Activated CD8-positive, alpha-beta memory T cell treated with anti-CD3 and anti-CD28 coated beads, Interleukin-2, amount 50 U/mL, for 48 hours (primary cell): ENCODE results near the gene CD8B2.
"Not testable (repeated sequence)": the region's sequence is repeated elsewhere in the genome, so short reads cannot be mapped to it uniquely, and the experiment has no call there.

Experiments
- DNase-seq: peaks from one replicate; pipeline ENCODE4 v3.0.0-alpha.2; 2020

CD8B2 gene

DNA sequence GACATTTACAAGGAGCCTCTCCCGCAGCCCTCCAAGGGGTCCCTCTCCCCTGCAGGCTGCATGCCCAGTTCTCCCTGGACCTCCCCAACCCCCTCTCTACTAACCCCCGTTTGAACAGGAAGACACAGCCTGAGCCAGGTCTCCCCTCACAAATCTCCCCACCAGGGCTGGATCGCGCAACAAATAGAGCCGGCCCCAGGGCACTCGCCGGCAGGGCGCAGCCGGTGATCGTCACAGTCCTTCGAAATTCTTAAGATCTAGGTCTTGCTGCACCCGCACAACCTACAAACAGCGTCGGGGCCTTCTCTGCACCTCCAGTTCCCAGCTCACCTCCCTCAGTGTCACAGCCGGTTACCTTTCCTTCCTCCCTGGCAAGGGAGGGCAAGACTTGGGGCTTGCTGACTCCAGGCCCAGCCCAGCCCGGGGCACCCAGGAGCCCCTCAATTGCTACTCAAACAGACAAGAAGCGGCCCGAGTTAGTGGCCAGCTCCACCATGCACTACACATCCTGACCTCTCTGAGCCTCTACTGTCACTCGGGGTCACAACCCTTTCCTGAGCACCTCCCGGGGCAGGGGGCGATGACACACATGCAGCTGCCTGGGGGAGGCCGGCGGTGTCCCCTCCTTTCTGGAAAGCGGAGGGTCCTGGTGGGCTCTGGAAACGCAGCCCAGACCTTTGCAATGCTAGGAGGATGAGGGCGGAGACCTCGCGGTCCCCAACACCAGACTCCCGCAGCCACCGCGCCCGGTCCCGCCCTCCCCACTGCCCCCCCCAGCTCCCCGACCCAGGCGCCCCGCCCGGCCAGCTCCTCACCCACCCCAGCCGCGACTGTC, at the start of gene CD8B2:
Gene CD8B2 (plus strand): TSS at position 814 of the 835 bp plus-strand sequence. CDS start 63 bp downstream, outside the sequence.
- not testable (repeated sequence) for DNase-seq

DNA sequence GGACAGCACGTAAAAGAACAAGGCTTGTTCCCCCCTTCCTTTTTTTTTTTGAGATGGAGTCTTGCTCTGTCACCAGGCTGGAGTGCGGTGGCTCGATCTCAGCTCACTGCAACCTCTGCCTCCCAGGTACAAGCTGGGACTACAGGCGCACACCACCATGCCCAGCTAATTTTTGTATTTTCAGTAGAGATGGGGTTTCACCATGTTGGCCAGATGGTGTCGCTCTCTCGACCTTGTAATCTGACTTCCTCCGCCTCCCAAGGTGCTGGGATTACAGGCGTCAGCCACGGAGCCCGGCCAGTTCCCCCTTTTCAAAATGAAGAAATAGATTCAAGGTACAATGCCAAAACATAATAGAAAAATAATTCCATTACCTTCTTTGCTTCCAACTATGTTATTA, 25.3 kb upstream of the CD8B2 start:
- DNase-seq = not testable (repeated sequence)

DNA sequence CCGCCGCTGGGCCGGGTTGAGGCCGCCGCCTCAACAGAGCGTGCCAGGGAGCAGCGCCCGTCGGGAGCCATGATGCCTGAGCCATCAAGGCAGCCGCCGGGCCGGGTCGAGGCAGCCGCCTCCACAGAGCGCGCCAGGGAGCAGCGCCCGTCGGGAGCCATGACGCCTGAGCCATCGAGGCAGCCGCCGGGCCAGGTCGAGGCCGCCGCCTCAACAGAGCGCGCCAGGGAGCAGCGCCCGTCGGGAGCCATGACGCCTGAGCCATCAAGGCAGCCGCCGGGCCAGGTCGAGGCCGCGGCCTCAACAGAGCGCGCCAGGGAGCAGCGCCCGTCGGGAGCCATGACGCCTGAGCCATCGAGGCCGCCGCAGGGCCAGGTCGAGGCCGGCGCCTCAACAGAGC, 19.6 kb upstream of the CD8B2 start:
- DNase-seq = not testable (repeated sequence)

DNA sequence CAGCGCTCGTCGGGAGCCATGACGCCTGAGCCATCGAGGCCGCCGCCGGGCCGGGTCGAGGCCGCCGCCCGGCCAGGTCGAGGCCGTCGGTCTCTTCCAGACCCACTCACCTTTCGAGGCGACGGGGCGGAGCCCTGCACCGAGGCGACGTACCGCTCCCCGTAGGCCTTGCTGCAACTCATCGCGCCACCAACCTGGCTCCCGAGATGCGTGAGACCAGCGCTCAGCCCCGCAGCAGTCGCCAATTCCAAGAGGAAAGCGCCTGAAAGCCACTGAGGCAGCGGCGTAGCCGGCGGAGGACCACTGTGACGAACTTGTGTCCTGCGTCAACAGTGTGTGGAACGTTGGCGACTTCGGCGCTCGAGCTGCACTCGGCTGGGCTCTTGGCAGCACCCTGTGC, 19.1 kb upstream of the CD8B2 start, which contains the start of gene RGPD3:
Gene RGPD3 (minus strand): TSS at position 307 of the 400 bp plus-strand sequence. CDS start 125 bp downstream, at position 182.
- not testable (repeated sequence) for DNase-seq

DNA sequence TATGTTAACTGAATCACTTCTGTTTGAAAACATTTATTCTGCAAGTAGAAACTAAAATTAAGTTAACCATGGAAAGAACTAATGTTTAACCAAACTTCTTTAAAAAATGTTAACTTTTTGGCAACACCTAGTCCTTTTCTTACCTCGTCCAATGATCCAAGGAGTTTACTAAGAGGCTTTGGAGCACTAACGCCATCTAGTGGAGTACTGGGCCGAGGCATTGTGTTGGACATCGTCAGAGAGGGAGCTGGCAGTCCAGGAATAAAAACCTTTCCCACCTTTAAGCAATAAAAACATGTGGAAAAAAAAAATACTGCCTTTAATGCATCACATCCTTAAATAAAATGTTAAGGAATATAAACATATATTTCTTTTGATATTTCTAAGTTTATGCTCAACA, 16.5 kb upstream of the CD8B2 start:
- peak; percentile 59 for DNase-seq

DNA sequence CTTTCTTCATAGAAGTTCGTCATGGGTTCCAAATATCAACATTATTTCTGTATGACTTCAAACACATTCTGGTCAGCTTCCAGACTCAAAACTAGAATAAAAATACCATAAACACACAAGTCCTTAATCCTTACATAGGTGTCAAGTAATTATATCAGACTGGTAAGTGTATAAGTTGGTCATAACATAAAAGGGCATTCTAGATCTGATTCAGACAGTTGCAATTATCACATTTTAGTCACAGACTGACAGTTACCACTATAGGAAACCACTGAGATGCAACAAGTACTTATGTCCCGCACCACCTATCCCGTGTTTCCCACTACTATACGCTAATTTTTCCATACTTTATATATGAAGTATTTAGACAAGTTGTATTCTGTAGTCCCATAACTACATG, 9.5 kb upstream of the CD8B2 start:
- DNase-seq = not testable (repeated sequence)

DNA sequence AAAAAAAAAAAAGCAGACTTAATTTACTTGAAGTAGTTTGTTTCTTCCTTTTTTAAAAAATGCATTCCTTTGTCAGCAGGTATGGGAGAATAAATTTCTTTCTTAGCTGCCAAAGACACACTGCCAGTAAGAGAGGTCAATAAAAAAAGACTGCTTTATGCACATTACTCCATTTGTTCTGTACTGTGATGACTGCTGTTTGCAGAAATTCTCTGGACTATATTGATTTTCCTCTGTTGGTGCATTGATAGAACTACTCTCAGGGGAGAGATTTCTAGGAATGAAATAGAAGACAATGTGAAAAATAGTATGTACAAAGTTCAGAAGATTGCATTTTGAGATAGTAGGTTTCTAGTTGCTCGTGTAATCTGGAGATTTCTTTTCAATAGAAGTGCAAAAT, 7.6 kb upstream of the CD8B2 start:
- DNase-seq = not testable (repeated sequence)

DNA sequence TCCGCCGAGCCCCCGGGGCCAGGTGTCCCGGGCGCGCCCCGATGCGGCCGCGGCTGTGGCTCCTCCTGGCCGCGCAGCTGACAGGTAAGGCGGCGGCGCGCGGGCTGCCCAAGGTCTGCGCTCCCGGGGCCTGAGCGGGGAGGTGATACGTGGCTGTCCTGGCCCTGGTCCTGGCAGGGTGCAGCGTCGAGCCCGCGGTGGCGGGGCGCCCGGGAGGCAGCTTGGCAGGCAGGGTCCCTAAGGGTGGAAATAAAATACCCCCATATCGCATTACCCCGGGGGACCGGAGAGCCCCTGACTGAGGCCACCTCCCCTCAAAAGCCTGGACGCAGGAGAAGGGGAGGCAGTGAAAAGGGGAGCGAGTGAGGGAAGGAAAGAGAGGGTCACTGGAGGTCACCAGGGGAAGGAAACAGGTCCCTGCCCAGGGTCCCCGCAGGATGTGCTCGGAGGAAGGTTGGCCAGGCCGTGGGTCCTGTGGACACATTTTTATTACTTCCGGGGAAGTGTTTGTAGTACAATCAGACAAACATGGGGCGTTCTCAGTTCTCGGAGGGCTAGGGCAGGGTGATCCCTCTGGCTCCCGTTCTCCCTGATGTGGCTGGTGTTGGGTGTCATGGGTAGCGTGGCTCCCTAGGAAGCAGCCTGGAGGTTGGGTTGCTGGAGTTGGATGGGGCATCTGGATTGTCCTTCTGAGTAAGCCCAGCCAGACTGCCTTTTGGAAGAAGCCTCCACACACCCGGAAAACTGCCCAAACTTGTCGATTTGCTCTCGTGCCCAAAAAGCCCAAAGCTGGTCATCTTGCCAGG, 425 bp downstream of the CD8B2 start:
- not testable (repeated sequence) for DNase-seq

DNA sequence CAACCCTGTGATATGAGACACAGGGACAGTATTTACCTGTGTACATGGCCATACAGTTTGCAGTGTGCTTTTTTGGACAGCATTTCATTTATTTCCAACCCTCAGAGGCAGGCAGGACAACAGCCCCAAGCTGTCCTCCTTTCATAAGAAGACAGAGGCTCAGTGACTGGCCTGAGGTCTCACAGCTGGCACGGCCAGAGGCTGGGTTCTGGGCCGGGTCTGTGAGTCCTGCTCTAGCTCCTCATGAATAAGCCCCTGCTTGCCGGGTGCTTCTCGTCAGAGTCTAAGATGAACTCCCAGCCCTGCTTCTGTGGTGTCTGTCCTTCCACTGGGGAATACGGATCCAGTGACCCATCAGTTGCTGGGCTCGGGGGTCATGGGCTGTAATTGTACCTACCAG, 2.5 kb downstream of the CD8B2 start:
- not testable (repeated sequence) for DNase-seq

DNA sequence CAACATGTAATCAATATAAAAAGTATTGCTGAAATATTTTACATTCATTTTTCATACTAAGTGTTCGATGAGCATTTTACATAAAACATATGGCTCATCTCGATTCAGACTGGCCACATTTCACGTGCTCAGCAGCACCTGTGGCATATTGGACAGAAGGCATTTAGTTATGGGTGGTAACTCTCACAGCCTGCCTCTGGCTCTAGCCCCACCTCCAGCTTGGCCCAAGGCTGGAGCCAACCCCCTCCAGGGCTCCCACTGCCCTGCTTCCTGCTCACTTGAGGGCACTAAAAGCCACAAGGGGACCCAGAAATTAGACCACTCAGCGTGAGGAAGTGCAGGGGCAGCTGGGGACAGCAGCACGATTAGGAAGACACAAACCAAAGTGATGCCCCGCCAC, 5.2 kb downstream of the CD8B2 start:
- not testable (repeated sequence) for DNase-seq

DNA sequence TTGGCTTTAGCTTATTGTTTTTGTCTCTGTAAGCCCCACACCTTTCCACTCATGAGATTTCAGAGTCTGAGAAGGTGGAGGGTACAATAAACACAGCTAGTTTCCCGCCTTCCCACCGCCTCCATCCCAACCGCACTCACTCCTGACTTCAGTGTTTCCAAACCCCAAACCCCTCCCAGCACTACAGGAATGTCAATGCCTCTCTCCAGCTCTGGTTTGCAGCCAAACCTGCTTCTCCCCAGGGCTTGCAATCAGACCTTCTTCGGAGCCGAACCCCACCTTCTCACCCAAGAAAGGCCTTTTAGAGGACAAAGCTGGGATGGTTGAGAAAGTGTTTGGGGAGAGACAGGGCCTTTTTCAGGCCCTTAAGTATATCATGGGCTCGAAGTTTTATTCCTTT, 5.7 kb downstream of the CD8B2 start:
- not testable (repeated sequence) for DNase-seq

DNA sequence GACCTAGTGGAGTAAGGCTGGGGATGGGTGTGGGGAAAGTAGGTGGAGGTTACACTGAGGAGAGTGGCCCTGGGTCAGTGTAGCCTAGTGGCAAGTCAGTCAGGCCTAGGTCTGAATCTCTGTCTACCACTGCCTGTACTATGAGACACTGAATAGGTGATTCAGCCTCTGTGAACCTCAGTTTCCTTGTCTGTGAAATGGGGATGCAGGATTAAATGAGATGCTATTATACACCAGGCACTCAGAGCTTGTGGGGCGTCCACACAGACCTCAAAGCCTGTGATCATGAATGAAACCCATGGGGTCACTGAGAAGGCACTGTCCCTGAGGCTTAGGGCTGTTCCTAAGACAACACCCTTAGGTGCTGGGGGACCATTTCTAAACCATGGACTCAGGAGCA, 11.4 kb downstream of the CD8B2 start:
- not testable (repeated sequence) for DNase-seq

DNA sequence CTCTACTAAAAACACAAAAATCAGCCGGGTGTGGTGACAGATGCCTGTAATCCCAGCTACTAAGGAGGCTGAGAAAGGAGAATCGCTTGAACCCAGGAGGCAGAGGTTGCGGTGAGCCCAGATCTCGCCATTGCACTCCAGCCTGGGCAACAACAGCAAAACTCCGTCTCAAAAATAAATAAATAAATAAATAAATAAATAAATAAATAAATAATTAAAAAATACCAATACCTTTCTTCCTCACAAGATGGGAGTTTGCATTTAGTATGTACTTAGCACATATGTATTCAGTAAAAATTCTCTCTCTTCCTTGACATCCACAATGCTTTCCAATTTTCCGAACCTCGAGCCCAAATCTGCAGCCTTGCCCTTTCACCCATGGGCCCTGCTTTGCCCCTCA, 13.2 kb downstream of the CD8B2 start:
- not testable (repeated sequence) for DNase-seq

DNA sequence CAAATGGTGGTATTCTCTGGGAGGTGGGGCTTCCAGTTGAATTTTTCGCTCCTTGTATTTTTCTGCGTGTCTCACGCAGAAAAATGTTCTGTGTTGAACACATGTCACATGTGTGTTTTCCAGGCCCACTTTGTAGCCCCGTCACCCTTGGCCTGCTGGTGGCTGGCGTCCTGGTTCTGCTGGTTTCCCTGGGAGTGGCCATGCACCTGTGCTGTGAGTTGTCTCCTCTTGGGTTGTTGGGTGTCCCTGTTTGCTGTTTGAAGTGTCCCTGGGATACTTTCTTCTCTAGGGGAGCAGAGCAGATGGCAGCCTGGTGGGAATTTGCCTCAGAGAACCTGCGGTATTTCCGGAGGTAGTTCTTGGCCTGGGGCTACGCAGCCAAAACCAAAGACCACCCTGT, 15.2 kb downstream of the CD8B2 start:
- DNase-seq = not testable (repeated sequence)

DNA sequence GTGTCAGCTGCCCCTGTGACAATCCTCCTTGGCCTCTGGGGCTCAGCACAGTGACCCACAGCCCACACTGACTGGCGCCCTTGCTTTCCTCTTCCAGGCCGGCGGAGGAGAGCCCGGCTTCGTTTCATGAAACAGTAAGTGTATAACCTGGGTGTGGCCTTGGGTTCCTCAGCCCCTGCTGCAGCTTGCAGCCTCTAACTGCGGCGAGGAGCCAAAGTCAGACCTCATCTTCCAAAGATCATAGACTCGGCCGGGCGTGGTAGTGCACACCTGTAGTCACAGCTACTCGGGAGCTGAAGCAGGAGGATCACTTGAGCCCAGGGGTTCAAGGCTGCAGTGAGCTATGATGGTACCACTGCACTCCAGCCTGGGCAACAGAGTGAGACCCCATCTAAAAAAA, 17.0 kb downstream of the CD8B2 start:
- DNase-seq = not testable (repeated sequence)

DNA sequence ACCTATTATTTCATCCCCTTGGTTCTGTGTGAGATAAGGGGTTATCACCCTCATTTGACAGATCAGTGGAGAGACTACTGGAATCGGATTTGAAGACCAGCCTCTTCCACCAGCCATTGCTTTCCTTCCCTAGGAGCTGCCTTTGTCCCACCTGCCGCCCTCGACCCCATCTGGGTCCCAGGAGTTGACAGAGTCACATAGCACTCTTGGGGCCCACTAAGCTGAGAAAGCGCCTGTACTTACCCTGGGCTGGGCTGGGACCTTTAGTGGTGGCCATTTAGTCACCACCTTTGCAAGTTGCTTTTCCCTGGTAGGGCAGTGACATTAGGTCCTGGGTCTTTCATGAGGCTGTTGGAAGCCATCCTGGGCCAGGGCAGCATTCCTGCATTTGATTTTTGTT, 17.6 kb downstream of the CD8B2 start:
- DNase-seq = not testable (repeated sequence)

DNA sequence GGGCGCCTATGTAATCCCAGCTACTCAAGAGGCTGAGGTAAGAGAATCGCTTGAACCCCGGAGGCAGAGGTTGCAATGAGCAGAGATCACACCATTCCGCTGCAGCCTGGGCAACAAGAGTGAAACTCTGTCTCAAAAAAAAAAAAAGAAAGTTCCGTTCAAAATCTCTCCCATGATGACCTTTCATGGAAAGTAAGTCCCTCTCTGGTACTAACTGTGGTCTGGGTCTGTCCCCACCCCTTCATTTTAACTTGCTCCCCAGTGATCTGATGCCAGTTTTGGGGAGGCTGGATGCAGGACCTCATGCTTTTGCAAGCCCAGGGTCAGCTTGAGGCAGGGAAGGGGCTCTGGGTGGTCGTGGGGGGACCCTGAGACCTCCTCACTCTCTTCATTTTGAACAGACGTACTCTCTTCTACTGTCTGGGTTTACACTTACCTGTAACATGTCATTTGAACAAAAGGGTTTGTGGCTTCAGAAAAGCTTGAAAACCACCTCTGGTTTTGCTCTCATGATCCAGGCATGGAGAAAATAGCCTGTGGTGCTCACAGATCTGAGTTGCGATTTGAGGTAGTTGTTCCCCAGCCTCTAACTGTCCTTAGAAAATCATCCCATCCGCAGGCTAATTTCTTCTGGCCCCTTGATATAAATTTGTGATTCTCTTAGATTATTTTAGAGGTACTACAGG, 19.0 kb downstream of the CD8B2 start:
- DNase-seq = not testable (repeated sequence)

DNA sequence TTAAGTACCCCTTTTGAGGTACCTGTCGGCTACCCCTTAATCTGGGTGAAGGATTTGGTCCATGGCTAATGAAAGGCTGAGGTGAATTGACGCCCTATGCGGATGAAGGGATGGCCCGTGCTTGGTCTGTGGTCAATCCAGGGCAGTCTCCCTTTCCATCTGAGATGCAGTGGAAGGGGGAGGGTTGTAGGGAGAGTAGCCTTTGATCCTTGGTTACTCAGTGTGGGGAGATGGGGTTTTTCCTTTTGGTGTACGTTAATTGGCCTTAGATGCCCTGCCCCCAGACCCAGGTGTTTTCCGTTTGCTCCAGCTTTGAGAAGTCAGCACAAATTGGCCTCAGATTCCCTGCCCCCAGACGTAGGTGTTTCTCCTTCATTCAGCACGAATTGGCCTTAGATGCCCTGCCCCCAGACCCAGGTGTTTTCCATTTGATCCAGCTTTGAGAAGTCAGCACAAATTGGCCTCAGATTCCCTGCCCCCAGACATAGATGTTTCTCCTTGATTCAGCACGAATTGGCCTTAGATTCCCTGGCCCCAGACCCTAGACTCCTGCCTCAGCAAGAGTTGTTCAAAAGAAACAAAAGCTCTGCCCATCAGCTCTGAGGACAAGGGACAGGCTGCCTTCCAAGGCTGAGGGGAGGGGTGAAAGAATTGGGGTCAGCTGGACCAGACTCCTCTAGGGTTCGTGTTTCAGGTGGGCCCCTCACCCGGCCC, 21.7 kb downstream of the CD8B2 start:
- DNase-seq = not testable (repeated sequence)

DNA sequence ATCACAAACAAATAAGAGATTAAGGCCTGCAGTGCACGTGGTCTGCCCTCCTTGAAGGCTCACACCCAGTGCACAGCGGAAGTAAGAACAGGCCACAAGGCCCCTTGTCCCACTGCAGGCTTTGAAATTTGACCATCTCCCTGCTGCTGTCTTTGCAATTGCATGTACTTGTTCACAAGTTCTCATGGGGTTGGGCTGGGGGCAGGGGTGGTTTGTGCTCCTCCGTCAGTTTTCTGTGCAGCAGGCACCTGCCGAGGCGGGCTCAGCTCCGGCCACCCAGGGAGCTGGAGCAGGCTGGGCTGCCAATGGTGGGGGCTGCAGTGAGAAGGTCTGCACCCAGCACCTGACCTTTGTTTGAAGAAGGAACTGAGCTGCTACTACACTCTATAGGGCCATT, 22.2 kb downstream of the CD8B2 start:
- not testable (repeated sequence) for DNase-seq

DNA sequence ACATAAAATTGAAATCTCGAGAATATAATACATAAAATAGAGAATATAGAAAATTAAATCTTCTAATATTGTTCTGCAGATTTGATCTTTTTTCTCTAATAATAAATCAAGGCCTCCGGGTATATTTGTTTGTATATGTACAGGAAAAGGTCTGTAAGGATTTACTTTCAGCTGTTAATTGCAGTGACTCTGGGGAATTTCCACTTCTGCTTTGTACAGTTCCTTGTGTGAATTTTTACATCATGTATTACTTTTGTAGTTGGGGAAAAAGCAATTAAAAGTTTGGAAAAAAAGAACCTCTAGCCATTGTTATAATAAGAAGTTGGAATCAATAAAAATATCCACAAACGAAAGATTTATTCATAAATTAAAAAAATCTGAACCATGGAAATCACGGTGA, 23.6 kb downstream of the CD8B2 start:
- not testable (repeated sequence) for DNase-seq

DNA sequence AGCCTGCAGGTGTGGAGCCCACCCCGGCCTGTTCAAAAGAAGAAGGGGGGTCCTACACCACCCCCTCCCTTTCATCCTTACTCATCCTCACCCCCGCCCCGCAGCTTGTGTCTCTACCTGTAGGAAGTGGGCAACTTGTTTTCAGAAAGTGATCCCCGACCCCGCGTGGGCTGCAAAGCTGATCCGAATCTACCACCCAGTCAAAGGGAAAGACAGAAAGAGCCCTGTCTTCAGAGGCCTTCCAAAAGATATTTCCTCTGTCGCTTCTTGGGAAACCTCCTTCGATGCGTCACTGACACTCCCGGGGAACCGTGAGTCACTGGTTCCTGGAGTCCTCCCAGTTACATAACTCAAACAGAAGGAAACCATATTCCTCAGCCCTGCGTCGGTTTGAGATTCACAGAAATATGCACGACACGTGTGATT, 24.3 kb downstream of the CD8B2 start:
- DNase-seq = not testable (repeated sequence)

DNA sequence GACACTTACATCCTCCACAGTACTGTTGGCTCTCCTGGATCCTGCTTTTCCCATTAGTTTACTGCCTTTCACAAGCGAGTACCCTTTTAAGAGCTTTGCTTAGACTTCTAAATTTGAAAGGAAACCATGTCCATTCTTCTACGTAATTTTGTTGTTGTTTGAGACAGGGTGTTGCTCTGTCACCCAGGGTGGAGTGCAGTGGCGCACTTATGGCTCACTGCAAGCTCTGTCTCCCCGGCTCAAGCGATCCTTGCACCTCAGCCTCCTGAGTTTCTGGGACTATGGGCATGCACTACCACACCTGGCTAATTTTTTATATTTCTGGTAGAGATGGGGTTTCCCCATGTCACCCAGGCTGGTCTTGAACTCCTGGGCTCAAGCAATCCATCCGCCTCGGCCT, 24.8 kb downstream of the CD8B2 start:
- not testable (repeated sequence) for DNase-seq
